HFFc6 (cell line): ENCODE data around the gene UMAD1. TPM values are rescaled to one million over a fixed set of nuclear protein-coding genes. Genes with fewer than 3 reads are reported as not detected.
A peak's percentile ranks its signal among the peaks of the same experiment; 100 is the strongest.

Experiments
- DNase-seq: peaks from one replicate; pipeline ENCODE4 v3.0.0-alpha.2; 2018
- H3K27ac Mint-ChIP-seq: 2 replicates; pipeline ENCODE4 v1.8.0; 2020; ENCODE audit warnings: mild to moderate bottlenecking, mixed read lengths
- H3K27me3 Mint-ChIP-seq: 2 replicates; pipeline ENCODE4 v1.8.0; 2021; ENCODE audit warnings: mild to moderate bottlenecking, moderate library complexity, mixed read lengths; ENCODE audit not compliant: insufficient read depth
- H3K36me3 Mint-ChIP-seq: 2 replicates; pipeline ENCODE4 v1.8.0; 2021; ENCODE audit warnings: low read depth, mixed read lengths
- H3K4me1 Mint-ChIP-seq: 2 replicates; pipeline ENCODE4 v1.8.0; 2020; ENCODE audit warnings: low read depth, mixed read lengths
- H3K4me3 Mint-ChIP-seq: 2 replicates; pipeline ENCODE4 v1.8.0; 2020; ENCODE audit warnings: mild to moderate bottlenecking, moderate library complexity, mixed read lengths
- H3K9me3 Mint-ChIP-seq: 2 replicates; pipeline ENCODE4 v1.8.0; 2020; ENCODE audit warnings: mild to moderate bottlenecking, mixed read lengths
- CTCF ChIP-seq: fragments of 200-600 bp; sonication (generic); IDR thresholded peaks from 2 replicates; pipeline ENCODE4 v1.5.0; 2021; ENCODE audit warnings: antibody characterized with exemption, mild to moderate bottlenecking
- total RNA-seq, 6 experiments: library from RNA; stranded (reverse); fragmentation: NEBNext Ultra II Directional; extraction: Animal tissue kit (Norgen Biotek cat#: 25700); gene quantifications; 2 replicates in 1 of 6; 3 replicates in 5 of 6; pipeline ENCODE4 v1.2.3, GENCODE V29; 2021

UMAD1 gene
- total RNA-seq, 6 experiments from 2014 or later, result 11.6 to 14.6 (median 12.1) TPM

DNA sequence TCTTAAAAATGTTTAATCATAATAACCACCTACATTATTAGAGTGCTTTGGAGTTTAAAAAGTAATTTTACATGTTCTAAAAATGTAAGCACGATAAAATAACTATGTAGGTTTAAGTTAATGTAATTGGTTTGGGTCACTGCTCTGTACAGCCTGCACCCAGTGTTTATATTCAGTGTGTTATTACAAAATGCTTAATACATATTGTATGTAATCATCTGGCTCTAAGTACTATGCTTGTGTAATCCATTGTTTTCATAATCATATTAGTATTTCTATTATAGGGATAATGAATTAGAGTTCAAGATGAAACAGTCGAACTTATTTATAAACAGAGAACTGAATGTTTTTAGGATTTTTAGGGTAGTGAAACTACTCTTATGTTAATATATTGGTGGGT is 64.8 kb downstream of the UMAD1 start:
- no peak for TF ChIP-seq CTCF
- Mint-ChIP-seq H3K4me1 (peaks cover 39% of the 10 kb centered on the region), H3K4me3 (no peak overlapping the region), H3K27me3 (no peaks in the 10 kb centered on the region), H3K27ac (no peak overlapping the region), H3K36me3 (no peaks in the 10 kb centered on the region), H3K9me3 (no peaks in the 10 kb centered on the region)
- no peak for DNase-seq

DNA sequence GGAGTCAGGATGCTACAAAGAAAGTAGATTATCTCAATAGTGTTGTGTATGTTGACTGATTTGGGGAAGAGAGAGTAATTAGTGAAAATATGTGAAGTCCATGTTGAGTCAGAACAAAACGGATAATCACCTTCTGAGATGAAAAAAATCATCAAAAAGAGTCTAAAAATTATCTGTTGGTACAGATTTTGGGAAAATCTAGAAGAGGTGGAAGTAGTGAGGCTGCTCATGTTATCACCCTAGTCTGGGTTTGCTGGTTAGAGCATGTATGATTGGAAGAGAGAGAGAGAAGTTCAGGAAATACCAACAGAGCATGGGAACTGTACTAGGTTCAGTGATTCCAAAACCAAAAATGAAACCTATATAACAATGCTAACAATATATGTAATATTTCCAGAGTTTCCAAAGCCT is 65.6 kb downstream of the UMAD1 start:
- Mint-ChIP-seq H3K9me3 (no peaks in the 10 kb centered on the region), H3K27me3 (no peaks in the 10 kb centered on the region), H3K4me1 (peaks cover 34% of the 10 kb centered on the region), H3K4me3 (no peak overlapping the region), H3K36me3 (no peaks in the 10 kb centered on the region), H3K27ac (no peak overlapping the region)
- no peak for DNase-seq
- TF ChIP-seq CTCF, result no peak

- no peaks in the 10 kb centered on the region for H3K36me3 Mint-ChIP-seq
- peaks cover 29% of the 10 kb centered on the region for H3K4me1 Mint-ChIP-seq
- DNase-seq, result no peak
- H3K4me3 Mint-ChIP-seq, result no peak overlapping the region
- TF ChIP-seq CTCF, result no peak
- no peaks in the 10 kb centered on the region for H3K9me3 Mint-ChIP-seq
- H3K27me3 Mint-ChIP-seq, result no peaks in the 10 kb centered on the region; the same call in 1 of the 2 replicates
- no peak overlapping the region for H3K27ac Mint-ChIP-seq
These were observed 66.1 kb downstream of the UMAD1 start for GRCh38 chr7:7706556-7707172.

- no peaks in the 10 kb centered on the region; the same call in 1 of the 2 replicates for H3K27me3 Mint-ChIP-seq
- no peak overlapping the region for H3K27ac Mint-ChIP-seq
- no peak overlapping the region for H3K4me3 Mint-ChIP-seq
- H3K36me3 Mint-ChIP-seq, result no peaks in the 10 kb centered on the region
- H3K9me3 Mint-ChIP-seq, result no peaks in the 10 kb centered on the region
- no peak for TF ChIP-seq CTCF
- no peak for DNase-seq
- H3K4me1 Mint-ChIP-seq, result peaks cover 24% of the 10 kb centered on the region
These were observed 66.7 kb downstream of the UMAD1 start for GRCh38 chr7:7707246-7707645.

DNA sequence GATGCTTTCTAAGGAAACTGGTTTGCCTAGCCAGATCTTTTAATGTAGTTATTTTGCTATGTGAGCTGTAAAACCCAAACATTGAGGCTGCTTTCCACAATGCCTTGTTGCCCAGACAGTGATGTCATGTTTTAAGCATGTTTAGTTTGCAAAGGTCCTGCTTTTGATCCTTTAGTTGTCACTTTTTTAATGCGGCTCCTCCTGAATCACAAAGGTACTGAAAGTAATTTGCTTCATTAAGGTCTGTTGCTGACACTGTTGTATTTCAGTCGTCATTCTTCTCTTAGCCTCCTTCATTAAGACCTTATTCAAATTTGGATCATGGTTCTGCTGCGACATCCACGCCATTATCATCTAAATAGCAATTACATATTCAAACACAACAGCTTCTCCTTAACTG is 67.3 kb downstream of the UMAD1 start:
- no peak for TF ChIP-seq CTCF
- Mint-ChIP-seq H3K27ac (no peak overlapping the region), H3K27me3 (no peaks in the 10 kb centered on the region; the same call in 1 of the 2 replicates), H3K36me3 (no peaks in the 10 kb centered on the region), H3K4me1 (peaks cover 19% of the 10 kb centered on the region), H3K4me3 (no peak overlapping the region), H3K9me3 (no peaks in the 10 kb centered on the region)
- DNase-seq, result peak; percentile 1
